Measurements from ENCODE around the gene DCAF11. TPM values are rescaled to one million over a fixed set of nuclear protein-coding genes. Genes with fewer than 3 reads are reported as not detected.

DCAF11 gene
- total and polyA plus RNA-seq, 2 of the 13 experiments (the other 11 are each of a cell fraction or from before 2014, with no cell fraction given) = 150 to 257 TPM

DNA sequence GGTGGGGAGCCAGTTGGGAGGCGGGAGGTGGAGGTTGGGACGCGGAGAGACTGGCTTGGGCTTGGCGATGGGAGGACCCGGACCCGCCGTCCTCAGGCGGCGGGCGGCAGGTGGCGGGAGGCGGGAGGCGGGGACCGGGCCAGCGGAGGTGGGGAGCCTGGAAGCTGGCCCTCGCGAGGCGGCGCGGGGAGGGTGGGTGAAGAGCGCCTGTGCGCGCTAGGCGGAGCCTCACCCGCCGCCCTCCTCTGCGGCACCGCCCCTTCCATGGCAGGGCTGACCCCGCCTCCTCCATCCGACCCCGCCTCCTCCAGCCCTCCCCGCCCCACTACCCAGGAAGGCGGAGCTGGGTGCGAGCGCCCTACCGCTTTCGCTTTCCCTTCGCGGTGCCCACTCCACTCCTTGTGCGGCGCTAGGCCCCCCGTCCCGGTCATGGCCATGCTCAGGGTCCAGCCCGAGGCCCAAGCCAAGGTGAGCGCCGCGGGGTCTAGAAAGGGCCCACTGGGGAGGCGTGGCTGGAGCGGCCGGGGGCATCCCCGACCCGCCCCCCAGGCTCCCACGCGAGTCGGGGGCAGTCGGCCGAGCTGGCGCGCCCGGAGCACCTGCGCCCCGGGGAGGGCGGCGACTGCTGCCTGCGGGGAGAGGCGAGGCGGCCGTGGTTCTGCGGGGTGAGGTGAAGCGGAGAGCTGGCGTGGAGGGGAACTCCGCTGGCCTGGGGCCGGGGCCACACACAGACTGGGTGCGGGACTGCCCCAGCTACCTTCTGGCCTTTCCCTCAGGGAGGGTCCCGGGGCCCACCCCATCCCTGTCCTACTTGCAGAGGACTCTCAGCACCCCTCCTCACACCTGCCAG is 21.5 kb downstream of the DCAF11 start, which contains the start of gene PSME1 (continued):
- TF ChIP-seq IKZF1 (IDR thresholded peaks at IDR 0.05) (no peak), THAP9 (CRISPR knock-in tag; IDR thresholded peaks at IDR 0.05; ENCODE audit: borderline replicate concordance) (peak; percentile 77), GLI4 (CRISPR knock-in tag; IDR thresholded peaks at IDR 0.05; ENCODE audit: borderline replicate concordance) (peak; percentile 96), HHEX (CRISPR knock-in tag; IDR thresholded peaks at IDR 0.05) (0 out of 2 replicates have a peak, but pooled peaks have one; percentile 9), KAT8 (CRISPR knock-in tag; IDR thresholded peaks at IDR 0.05) (peak; percentile 89), TP53 (CRISPR knock-in tag; conservative IDR thresholded peaks at IDR 0.05) (no peak), ZNF121 (CRISPR knock-in tag; IDR thresholded peaks at IDR 0.05) (no peak), ZNF260 (CRISPR knock-in tag; IDR thresholded peaks at IDR 0.05; ENCODE audit: borderline replicate concordance, low read depth) (no peak), ZFP36L1 (CRISPR knock-in tag; IDR thresholded peaks at IDR 0.05) (peak; percentile 18; the same call in 1 of the 2 replicates), ZNF430 (CRISPR knock-in tag; IDR thresholded peaks at IDR 0.05) (no peak), ZNF614 (CRISPR knock-in tag; IDR thresholded peaks at IDR 0.05; ENCODE audit: borderline replicate concordance) (peak; percentile 85; the same call in 1 of the 2 replicates), RARA (CRISPR knock-in tag; IDR thresholded peaks at IDR 0.05) (peak; percentile 53), ZNF142 (CRISPR knock-in tag; IDR thresholded peaks at IDR 0.05) (peak; percentile 92), RAD51 (IDR thresholded peaks at IDR 0.05; ENCODE audit: borderline replicate concordance) (no peak), ZNF569 (CRISPR knock-in tag; IDR thresholded peaks at IDR 0.05; ENCODE audit: borderline replicate concordance) (peak; percentile 19; the same call in 1 of the 2 replicates), PRDM10 (CRISPR knock-in tag; IDR thresholded peaks at IDR 0.05; ENCODE audit: low read depth) (peak; percentile 73), HNRNPK (IDR thresholded peaks at IDR 0.05; ENCODE audit: low read depth, low read length, poor library complexity, severe bottlenecking) (peak; percentile 83)
